HG03045 (cell line): ENCODE measurements around the gene CPNE4.

ENCODE experiments used
- ATAC-seq: cut with Tn5 transposase; IDR thresholded peaks from one replicate; pipeline ENCODE4 v1.9.1; 2021; ENCODE audit warnings: mild to moderate bottlenecking, moderate library complexity; ENCODE audit not compliant: unreplicated experiment

The CPNE4 gene

GRCh38 chr3:131612745-131613144 is 422.1 kb downstream of the CPNE4 start:
- no peak for ATAC-seq

GRCh38 chr3:131610174-131610573 is 424.6 kb downstream of the CPNE4 start:
- ATAC-seq = no peak

- no peak for ATAC-seq
Measured at GRCh38 chr3:131608741-131609140, 426.1 kb downstream of the CPNE4 start.

GRCh38 chr3:131608296-131608695 is 426.5 kb downstream of the CPNE4 start:
- no peak for ATAC-seq

- no peak for ATAC-seq
Measured at GRCh38 chr3:131605916-131606315, 428.9 kb downstream of the CPNE4 start.

GRCh38 chr3:131602011-131602779 is 432.6 kb downstream of the CPNE4 start:
- ATAC-seq = no peak

GRCh38 chr3:131597816-131598215 is 437.0 kb downstream of the CPNE4 start:
- ATAC-seq = no peak

GRCh38 chr3:131596884-131597283 is 437.9 kb downstream of the CPNE4 start:
- ATAC-seq = no peak

GRCh38 chr3:131591394-131592014 is 443.3 kb downstream of the CPNE4 start:
- ATAC-seq = no peak

GRCh38 chr3:131586277-131586676 is 448.5 kb downstream of the CPNE4 start:
- ATAC-seq = no peak

GRCh38 chr3:131582438-131582837 is 452.4 kb downstream of the CPNE4 start:
- ATAC-seq = no peak

- no peak for ATAC-seq
Measured at GRCh38 chr3:131568460-131568859, 466.4 kb downstream of the CPNE4 start.

- no peak for ATAC-seq
Measured at GRCh38 chr3:131564812-131565211, 470.0 kb downstream of the CPNE4 start.

GRCh38 chr3:131561511-131561910 is 473.3 kb downstream of the CPNE4 start:
- no peak for ATAC-seq

GRCh38 chr3:131560795-131561194 is 474.0 kb downstream of the CPNE4 start:
- no peak for ATAC-seq

GRCh38 chr3:131555456-131555855 is 479.4 kb downstream of the CPNE4 start:
- ATAC-seq = no peak

- peak; percentile 98 for ATAC-seq
Measured at GRCh38 chr3:131553495-131554247, 481.1 kb downstream of the CPNE4 start.

- no peak for ATAC-seq
Measured at GRCh38 chr3:131551761-131552160, 483.1 kb downstream of the CPNE4 start.

GRCh38 chr3:131550562-131551465 is 484.0 kb downstream of the CPNE4 start:
- no peak for ATAC-seq

- no peak for ATAC-seq
Measured at GRCh38 chr3:131549340-131549739, 485.5 kb downstream of the CPNE4 start.

- ATAC-seq = no peak
Measured at GRCh38 chr3:131547585-131547984, 487.2 kb downstream of the CPNE4 start.
